ENCODE results near the gene ZFYVE1.

The ZFYVE1 gene

DNA sequence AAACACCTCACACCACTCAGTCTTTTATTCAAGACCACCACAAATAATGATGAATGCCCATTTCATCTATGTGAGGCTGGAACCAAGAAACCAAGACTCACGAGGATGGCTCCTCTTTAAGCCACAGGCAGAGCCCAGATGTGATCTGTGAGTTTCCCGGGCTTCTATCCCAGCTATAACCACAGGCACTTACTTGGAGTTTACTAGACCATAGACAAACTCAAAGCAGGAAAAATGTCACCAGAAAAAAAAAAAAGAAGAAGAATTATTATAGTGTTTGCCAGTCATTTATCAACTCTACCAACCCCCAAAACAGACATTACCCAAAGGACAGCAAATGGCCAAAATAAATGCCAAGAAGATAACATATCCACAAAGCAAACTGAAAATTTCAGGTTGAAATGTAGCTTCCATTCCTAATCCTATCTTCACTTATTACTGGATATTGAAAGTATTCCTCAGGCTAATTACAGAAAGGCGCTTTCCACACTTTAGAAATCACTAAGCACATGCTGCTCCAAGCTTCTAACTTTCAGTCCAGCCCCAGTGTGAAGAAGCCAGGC lies 44.7 kb downstream of the ZFYVE1 start:
- TF ChIP-seq, protein P1, sequence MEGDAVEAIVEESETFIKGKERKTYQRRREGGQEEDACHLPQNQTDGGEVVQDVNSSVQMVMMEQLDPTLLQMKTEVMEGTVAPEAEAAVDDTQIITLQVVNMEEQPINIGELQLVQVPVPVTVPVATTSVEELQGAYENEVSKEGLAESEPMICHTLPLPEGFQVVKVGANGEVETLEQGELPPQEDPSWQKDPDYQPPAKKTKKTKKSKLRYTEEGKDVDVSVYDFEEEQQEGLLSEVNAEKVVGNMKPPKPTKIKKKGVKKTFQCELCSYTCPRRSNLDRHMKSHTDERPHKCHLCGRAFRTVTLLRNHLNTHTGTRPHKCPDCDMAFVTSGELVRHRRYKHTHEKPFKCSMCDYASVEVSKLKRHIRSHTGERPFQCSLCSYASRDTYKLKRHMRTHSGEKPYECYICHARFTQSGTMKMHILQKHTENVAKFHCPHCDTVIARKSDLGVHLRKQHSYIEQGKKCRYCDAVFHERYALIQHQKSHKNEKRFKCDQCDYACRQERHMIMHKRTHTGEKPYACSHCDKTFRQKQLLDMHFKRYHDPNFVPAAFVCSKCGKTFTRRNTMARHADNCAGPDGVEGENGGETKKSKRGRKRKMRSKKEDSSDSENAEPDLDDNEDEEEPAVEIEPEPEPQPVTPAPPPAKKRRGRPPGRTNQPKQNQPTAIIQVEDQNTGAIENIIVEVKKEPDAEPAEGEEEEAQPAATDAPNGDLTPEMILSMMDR (IDR thresholded peaks at IDR 0.05; ENCODE audit: low read depth, low read length, missing control alignments): no peak
- no peak overlapping the region for H3K4me3 ChIP-seq (ENCODE audit: low read depth, low read length)
- DNase-seq (ENCODE audit: low read depth): no peak

GRCh38 chr14:72980863-72981262 lies 46.0 kb downstream of the ZFYVE1 start:
- no peak overlapping the region for H3K4me3 ChIP-seq (ENCODE audit: low read depth, low read length)
- DNase-seq (ENCODE audit: low read depth): no peak
- TF ChIP-seq, protein P1 (IDR thresholded peaks at IDR 0.05; ENCODE audit: low read depth, low read length, missing control alignments): no peak

DNA sequence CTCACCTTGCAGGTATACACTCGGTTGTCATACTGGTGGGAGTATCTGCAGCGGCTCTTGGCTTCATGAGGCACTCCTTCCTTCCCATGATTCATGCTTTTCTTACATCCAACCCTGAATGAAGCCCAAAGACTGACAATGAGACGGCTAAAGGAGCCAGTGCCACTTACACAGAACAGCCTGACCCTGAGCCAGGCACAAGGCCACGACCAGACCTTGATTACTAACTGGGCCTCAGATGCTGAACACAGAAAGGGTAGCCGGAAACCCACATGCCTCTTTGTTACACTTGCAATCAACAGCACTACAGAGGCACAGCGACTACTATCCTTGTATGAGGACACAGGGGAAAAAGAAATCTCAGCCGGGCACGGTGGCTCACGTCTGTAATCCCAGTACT lies 48.0 kb downstream of the ZFYVE1 start:
- TF ChIP-seq, protein P1 (IDR thresholded peaks at IDR 0.05; ENCODE audit: low read depth, low read length, missing control alignments): no peak
- H3K4me3 ChIP-seq (ENCODE audit: low read depth, low read length): no peak overlapping the region
- DNase-seq (ENCODE audit: low read depth): no peak

DNA sequence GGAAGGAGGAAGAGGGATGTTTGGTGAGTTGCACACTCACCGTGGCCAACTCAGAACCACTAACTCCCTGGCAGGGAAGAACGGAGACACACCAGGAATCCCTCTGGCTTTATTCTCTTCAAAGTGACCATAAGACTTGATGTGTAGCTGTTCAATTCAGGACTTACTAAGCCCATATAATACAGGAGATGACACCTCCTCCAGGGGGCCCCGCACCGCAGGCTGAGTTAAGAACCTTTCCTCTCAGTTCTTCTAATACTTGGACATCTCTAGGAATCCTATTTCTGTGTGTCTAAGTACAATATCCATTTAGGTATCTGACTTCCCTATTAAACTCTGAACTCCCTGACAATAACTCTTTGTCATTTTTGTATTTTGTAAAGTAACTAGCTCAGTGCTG lies 51.1 kb downstream of the ZFYVE1 start:
- TF ChIP-seq, protein P1 (IDR thresholded peaks at IDR 0.05; ENCODE audit: low read depth, low read length, missing control alignments): peak; percentile 10
- no peak overlapping the region for H3K4me3 ChIP-seq (ENCODE audit: low read depth, low read length)
- no peak for DNase-seq (ENCODE audit: low read depth)

DNA sequence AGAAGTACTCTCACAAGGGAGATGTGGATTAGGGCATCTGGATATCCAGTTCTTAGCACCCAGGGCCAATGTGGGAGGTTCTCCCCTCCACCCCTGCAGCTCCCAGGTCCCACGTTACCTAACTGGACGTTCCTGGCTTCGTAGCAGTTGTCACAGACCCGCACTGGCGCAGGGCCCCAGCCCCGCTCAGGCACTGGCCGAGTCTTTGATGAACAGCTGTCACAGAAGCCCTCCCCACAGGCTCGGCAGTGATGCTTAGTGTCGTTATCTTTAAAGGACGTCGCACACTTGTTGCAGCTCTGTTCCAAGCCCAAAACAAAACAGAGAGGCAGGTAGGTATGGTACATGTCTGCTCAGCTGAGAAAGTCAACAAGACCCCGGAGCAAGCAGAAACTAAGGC lies 52.2 kb downstream of the ZFYVE1 start:
- no peak for DNase-seq (ENCODE audit: low read depth)
- H3K4me3 ChIP-seq (ENCODE audit: low read depth, low read length): no peak overlapping the region
- TF ChIP-seq, protein P1 (IDR thresholded peaks at IDR 0.05; ENCODE audit: low read depth, low read length, missing control alignments): no peak

DNA sequence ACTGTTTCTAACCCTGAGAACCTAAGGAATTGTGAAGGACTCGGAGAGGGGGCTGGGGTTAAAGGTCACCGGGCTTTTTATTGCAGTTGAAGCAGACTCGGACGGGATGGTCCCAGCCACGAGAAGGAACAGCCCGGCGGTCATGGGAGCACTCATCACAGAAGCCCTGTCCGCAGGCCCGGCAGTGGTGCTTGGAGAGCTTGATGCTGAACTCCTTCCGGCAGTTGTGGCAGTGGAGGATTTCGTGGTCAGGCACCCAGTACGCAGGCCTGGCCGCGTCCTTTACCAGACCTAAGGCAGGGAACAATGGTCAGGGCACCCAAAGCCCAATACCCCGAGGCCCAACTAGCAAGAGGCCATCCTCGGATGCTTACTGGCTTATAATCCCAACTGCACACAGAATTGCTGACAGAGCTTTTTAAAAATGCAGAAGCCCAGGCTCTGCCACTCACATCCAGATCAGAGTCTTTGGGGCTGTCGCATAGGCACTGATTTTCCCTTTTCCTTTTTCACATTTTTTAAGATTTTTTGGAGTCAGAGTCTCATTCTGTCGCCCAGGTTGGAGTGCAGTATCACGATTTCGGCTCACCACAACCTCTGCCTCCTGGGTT lies 56.0 kb downstream of the ZFYVE1 start:
- DNase-seq (ENCODE audit: low read depth): no peak
- TF ChIP-seq, protein P1 (IDR thresholded peaks at IDR 0.05; ENCODE audit: low read depth, low read length, missing control alignments): no peak
- no peak overlapping the region for H3K4me3 ChIP-seq (ENCODE audit: low read depth, low read length)

DNA sequence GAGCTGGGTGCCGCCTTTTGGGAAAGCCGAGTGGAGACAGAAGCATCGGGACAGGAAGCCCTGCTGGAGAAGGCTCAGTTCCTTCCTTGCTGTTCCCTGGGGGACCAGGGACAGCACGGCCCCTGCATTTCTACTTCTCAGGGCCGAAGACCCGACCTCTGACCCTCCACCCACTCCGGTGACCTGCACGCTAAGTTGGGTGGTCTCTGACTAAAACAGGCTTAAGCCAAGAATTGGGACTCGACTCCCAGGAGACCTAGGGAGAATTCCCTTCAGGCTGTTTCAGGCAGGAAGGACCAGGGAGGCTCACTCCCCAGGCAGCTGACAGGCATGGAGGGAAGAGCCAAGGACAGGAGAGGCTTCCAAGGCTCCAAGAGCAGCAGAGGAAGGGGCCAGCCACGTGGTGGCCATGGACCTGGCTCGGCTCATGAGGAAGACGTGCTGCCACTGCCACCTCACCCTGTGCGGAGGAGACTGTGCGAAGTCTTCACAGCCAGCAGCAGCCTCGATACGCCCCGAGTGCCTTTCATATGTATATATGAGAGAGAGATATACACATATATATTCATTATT lies 56.8 kb downstream of the ZFYVE1 start:
- H3K4me3 ChIP-seq (ENCODE audit: low read depth, low read length): no peak overlapping the region
- TF ChIP-seq, protein P1 (IDR thresholded peaks at IDR 0.05; ENCODE audit: low read depth, low read length, missing control alignments): no peak
- DNase-seq (ENCODE audit: low read depth): no peak

All from GM12864 (cell line).